ENCODE data around the gene DNAH2.

- TF ChIP-seq, protein P1, sequence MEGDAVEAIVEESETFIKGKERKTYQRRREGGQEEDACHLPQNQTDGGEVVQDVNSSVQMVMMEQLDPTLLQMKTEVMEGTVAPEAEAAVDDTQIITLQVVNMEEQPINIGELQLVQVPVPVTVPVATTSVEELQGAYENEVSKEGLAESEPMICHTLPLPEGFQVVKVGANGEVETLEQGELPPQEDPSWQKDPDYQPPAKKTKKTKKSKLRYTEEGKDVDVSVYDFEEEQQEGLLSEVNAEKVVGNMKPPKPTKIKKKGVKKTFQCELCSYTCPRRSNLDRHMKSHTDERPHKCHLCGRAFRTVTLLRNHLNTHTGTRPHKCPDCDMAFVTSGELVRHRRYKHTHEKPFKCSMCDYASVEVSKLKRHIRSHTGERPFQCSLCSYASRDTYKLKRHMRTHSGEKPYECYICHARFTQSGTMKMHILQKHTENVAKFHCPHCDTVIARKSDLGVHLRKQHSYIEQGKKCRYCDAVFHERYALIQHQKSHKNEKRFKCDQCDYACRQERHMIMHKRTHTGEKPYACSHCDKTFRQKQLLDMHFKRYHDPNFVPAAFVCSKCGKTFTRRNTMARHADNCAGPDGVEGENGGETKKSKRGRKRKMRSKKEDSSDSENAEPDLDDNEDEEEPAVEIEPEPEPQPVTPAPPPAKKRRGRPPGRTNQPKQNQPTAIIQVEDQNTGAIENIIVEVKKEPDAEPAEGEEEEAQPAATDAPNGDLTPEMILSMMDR (IDR thresholded peaks at IDR 0.05): no peak
- TF ChIP-seq POLR2A (IDR thresholded peaks at IDR 0.05) (no peak), POLR2AphosphoS5 (IDR thresholded peaks at IDR 0.05) (no peak)
These were observed 49.5 kb downstream of the DNAH2 start for GRCh38 chr17:7767004-7767403.

Measured in prostate gland (tissue), 2 donors.